HepG2 (cell line): ENCODE measurements around the gene ZNF33A. TPM values are rescaled to one million over a fixed set of nuclear protein-coding genes. Genes with fewer than 3 reads are reported as not detected.

Source experiments
- ARID4A ChIP-seq: sonication (generic); formaldehyde crosslinking; IDR thresholded peaks from 2 replicates; pipeline ENCODE4 v1.5.0; 2020; ENCODE audit warnings: mild to moderate bottlenecking, missing genetic modification reagents, borderline replicate concordance
- ATRX ChIP-seq: sonication (generic); formaldehyde crosslinking; IDR thresholded peaks from 2 replicates; pipeline ENCODE4 v1.4.0; 2020; ENCODE audit warnings: missing genetic modification reagents, borderline replicate concordance
- CBFB ChIP-seq: sonication (generic); formaldehyde crosslinking; IDR thresholded peaks from 2 replicates; pipeline ENCODE4 v1.4.0; 2020; ENCODE audit warnings: missing genetic modification reagents
- ETV6 ChIP-seq: sonication (generic); formaldehyde crosslinking; conservative IDR thresholded peaks from 2 replicates; pipeline ENCODE4 v1.4.0; 2020; ENCODE audit warnings: missing genetic modification reagents
- GRHL1 ChIP-seq: sonication (generic); formaldehyde crosslinking; conservative IDR thresholded peaks from 2 replicates; pipeline ENCODE4 v1.8.0; 2022; ENCODE audit warnings: missing genetic modification reagents
- KDM5A ChIP-seq: fragments of 200-600 bp; sonication (generic); IDR thresholded peaks from 2 replicates; pipeline ENCODE4 v1.7.0; 2018; ENCODE audit warnings: antibody characterized with exemption, mild to moderate bottlenecking, low read length, borderline replicate concordance
- KLF6 ChIP-seq: IDR thresholded peaks from 2 replicates; pipeline ENCODE4 v1.8.0; 2016; ENCODE audit warnings: missing biosample characterization, missing genetic modification reagents
- MEF2D ChIP-seq: sonication (generic); formaldehyde crosslinking; IDR thresholded peaks from 2 replicates; pipeline ENCODE4 v1.5.1; 2020; ENCODE audit warnings: mild to moderate bottlenecking, missing genetic modification reagents
- MEIS1 ChIP-seq: sonication (generic); formaldehyde crosslinking; IDR thresholded peaks from 2 replicates; pipeline ENCODE4 v1.9.0; 2021; ENCODE audit warnings: mild to moderate bottlenecking, missing genetic modification reagents, moderate library complexity, borderline replicate concordance
- NR0B2 ChIP-seq: sonication (generic); formaldehyde crosslinking; IDR thresholded peaks from 2 replicates; pipeline ENCODE4 v1.4.0; 2020; ENCODE audit warnings: mild to moderate bottlenecking, missing genetic modification reagents
- ZBTB46 ChIP-seq: sonication (generic); formaldehyde crosslinking; IDR thresholded peaks from 2 replicates; pipeline ENCODE4 v1.4.0; 2020; ENCODE audit warnings: mild to moderate bottlenecking, missing genetic modification reagents, borderline replicate concordance
- ZFP82 ChIP-seq: sonication (generic); formaldehyde crosslinking; IDR thresholded peaks from 2 replicates; pipeline ENCODE4 v1.5.1; 2020; ENCODE audit warnings: mild to moderate bottlenecking, missing genetic modification reagents, borderline replicate concordance
- ZNF264 ChIP-seq: sonication (generic); formaldehyde crosslinking; IDR thresholded peaks from 2 replicates; pipeline ENCODE4 v1.4.0; 2020; ENCODE audit warnings: missing genetic modification reagents
- ZNF326 ChIP-seq: sonication (generic); formaldehyde crosslinking; IDR thresholded peaks from 2 replicates; pipeline ENCODE4 v1.4.0; 2020; ENCODE audit warnings: missing genetic modification reagents, borderline replicate concordance
- ZNF460 ChIP-seq: sonication (generic); formaldehyde crosslinking; IDR thresholded peaks from 2 replicates; pipeline ENCODE4 v1.5.1; 2020; ENCODE audit warnings: missing genetic modification reagents, mild to moderate bottlenecking, borderline replicate concordance
- ZNF615 ChIP-seq: sonication (generic); formaldehyde crosslinking; IDR thresholded peaks from 2 replicates; pipeline ENCODE4 v1.5.0; 2020; ENCODE audit warnings: mild to moderate bottlenecking, missing genetic modification reagents, borderline replicate concordance
- ZNF720 ChIP-seq: sonication (generic); formaldehyde crosslinking; IDR thresholded peaks from 2 replicates; pipeline ENCODE4 v1.4.0; 2020; ENCODE audit warnings: missing genetic modification reagents
- ZSCAN20 ChIP-seq: sonication (generic); formaldehyde crosslinking; IDR thresholded peaks from 2 replicates; pipeline ENCODE4 v1.4.0; 2020; ENCODE audit warnings: missing genetic modification reagents, mild to moderate bottlenecking, borderline replicate concordance
- polyA plus RNA-seq, 8 experiments: library from polyadenylated mRNA; depleted of rRNA in 3 of 8; stranded (reverse) in 7 of 8; unstranded in 1 of 8; fragments of >200 nt; fragmentation: Illumina TruSeq in 4 of 8; extraction: Trizol in 4 of 8; gene quantifications; 2 replicates each; pipeline versions ENCODE4 v1.2.1 to v1.2.3, GENCODE V29; 2011 to 2016; ENCODE audit warnings: low read depth in 4 of 8, missing spikeins in 1 of 8, mixed read lengths in 1 of 8; ENCODE audit not compliant: insufficient read depth in 1 of 8
- total RNA-seq, 5 experiments: library from RNA; depleted of rRNA; stranded (reverse); fragments of >200 nt; fragmentation: Illumina TruSeq; extraction: Trizol; gene quantifications; 2 replicates each; pipeline ENCODE4 v1.2.3, GENCODE V29; 2016; ENCODE audit warnings: low read depth in 1 of 5

The ZNF33A gene
- total and polyA plus RNA-seq, 2 of the 13 experiments (the other 11 are each of a cell fraction or from before 2014, with no cell fraction given), result 13.1 to 22.5 TPM

- TF ChIP-seq ARID4A (CRISPR knock-in tag) (no peak; the same call in 1 of the 2 replicates), ZNF460 (CRISPR knock-in tag) (peak; percentile 17; the same call in 1 of the 2 replicates), NR0B2 (no peak), ZBTB46 (no peak), ZNF264 (CRISPR knock-in tag) (peak; percentile 32), MEIS1 (CRISPR knock-in tag) (no peak), ZNF720 (CRISPR knock-in tag) (no peak), ZNF615 (no peak), ATRX (CRISPR knock-in tag) (no peak), GRHL1 (no peak), CBFB (CRISPR knock-in tag) (0 out of 2 replicates have a peak, but pooled peaks have one; percentile 9), ETV6 (no peak; the same call in 1 of the 2 replicates), ZFP82 (CRISPR knock-in tag) (no peak), ZNF326 (no peak), KDM5A (no peak), MEF2D (CRISPR knock-in tag) (peak; percentile 7; the same call in 1 of the 2 replicates), ZSCAN20 (CRISPR knock-in tag) (peak; percentile 78; the same call in 1 of the 2 replicates), KLF6 (no peak)
Measured at GRCh38 chr10:38010119-38010903, at the start of gene ZNF33A (continued).
